ENCODE data around the gene PREB. TPM values are rescaled to one million over a fixed set of nuclear protein-coding genes. Genes with fewer than 3 reads are reported as not detected.
A peak's percentile ranks its signal among the peaks of the same experiment; 100 is the strongest.

Gene PREB
- total RNA-seq, 6 experiments from 2014 or later, result 27.1 to 102 (median 59.2) TPM

DNA sequence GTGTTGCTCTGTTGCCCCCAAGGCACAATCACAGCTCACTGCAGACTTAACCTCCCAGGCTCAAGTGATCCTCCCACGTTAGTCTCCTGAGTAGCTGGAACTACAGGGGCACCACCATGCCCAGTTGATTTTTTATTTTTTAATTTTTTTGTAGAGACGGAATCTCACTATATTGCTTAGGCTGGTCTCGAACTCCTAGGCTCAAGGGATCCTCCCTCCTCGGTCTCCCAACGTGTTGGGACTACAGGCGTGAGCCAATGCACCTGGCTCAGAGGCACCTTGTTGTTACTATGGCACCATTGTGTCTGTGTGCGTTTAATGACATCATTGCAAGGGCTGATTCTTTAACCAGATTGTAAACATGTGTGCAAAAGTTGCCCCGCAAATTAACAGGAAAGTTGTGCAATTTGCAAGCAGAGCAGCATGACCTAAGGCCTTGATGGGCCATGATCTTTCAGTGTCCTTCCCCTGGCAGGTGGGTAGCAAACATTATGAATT, 37.0 kb upstream of the PREB start:
- TF ChIP-seq, protein P1, sequence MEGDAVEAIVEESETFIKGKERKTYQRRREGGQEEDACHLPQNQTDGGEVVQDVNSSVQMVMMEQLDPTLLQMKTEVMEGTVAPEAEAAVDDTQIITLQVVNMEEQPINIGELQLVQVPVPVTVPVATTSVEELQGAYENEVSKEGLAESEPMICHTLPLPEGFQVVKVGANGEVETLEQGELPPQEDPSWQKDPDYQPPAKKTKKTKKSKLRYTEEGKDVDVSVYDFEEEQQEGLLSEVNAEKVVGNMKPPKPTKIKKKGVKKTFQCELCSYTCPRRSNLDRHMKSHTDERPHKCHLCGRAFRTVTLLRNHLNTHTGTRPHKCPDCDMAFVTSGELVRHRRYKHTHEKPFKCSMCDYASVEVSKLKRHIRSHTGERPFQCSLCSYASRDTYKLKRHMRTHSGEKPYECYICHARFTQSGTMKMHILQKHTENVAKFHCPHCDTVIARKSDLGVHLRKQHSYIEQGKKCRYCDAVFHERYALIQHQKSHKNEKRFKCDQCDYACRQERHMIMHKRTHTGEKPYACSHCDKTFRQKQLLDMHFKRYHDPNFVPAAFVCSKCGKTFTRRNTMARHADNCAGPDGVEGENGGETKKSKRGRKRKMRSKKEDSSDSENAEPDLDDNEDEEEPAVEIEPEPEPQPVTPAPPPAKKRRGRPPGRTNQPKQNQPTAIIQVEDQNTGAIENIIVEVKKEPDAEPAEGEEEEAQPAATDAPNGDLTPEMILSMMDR (IDR thresholded peaks at IDR 0.05), result no peak
- Histone ChIP-seq H3K27me3 (no peaks in the 10 kb centered on the region), H3K4me1 (peaks cover 0 to 19% (median 8%) of the 10 kb centered on the region in 4 donors), H3K9me3 (no peaks in the 10 kb centered on the region), H3K36me3 (no peaks in the 10 kb centered on the region), H3K4me3 (no peak overlapping the region), H3K27ac (peak overlapping the region; percentile 71 to 75 (median 74))
- WGBS (ENCODE audit: insufficient coverage, low coverage, low lambda C conversion rate, missing lambda C conversion rate), result 40% methylated on average over 8 of the region's 8 CpGs
- intact Hi-C loops (cut with DNase I), result no loop called here
- peak; percentile 83 to 85 (median 84) for ATAC-seq
- peak; percentile 52 to 80 (median 56) for DNase-seq

DNA sequence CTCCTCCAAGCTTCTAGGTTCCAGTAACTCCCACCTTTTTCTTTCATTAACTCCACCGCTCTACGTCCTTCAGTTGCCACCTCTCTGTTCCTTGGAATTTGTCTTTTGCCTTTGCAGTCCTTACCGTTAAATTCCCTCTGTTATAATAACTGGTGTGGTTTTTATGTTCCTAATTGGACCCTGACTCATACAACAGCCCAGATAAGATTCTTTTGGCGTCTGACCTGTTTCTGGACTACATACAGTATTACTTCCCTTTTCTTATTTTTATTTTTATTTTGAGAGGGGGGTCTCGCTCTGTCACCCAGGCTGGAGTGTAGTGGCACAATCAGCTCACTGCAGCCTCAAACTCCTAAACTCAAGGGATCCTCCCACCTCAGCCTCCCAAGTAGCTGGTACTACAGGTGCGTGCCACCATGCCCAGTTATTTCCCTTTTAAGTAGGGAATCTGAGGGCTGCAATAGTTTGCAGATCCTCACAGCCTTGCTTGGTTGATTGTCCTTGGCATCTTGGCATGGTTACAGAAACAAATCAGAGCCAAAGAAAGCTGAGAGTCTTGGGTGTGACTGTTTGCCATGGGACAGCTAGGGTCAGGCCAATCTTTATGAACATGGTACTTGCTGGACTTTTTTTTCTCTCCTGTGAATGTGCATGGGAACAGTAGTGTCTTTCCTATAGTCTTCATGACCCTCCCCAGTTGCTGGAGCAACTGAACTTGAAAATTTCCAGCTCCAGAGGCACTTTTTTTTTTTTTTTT, 36.3 kb upstream of the PREB start:
- ATAC-seq (peak in 2 of 4 donors; percentile 17 to 20), DNase-seq (no peak)
- WGBS (ENCODE audit: insufficient coverage, low coverage, low lambda C conversion rate, missing lambda C conversion rate), result 83% methylated on average over 6 of the region's 6 CpGs
- H3K4me1 ChIP-seq, result peaks cover 0 to 19% (median 8%) of the 10 kb centered on the region in 4 donors
- no peaks in the 10 kb centered on the region for H3K27me3 ChIP-seq
- TF ChIP-seq, protein P1 (IDR thresholded peaks at IDR 0.05), result no peak
- no peak for TF ChIP-seq POLR2A (IDR thresholded peaks at IDR 0.05)
- no peaks in the 10 kb centered on the region for H3K36me3 ChIP-seq
- no peak overlapping the region for H3K4me3 ChIP-seq
- H3K9me3 ChIP-seq, result no peaks in the 10 kb centered on the region
- H3K27ac ChIP-seq, result peak overlapping the region; percentile 71 to 75 (median 74)
- intact Hi-C loops (cut with DNase I), result no loop called here

DNA sequence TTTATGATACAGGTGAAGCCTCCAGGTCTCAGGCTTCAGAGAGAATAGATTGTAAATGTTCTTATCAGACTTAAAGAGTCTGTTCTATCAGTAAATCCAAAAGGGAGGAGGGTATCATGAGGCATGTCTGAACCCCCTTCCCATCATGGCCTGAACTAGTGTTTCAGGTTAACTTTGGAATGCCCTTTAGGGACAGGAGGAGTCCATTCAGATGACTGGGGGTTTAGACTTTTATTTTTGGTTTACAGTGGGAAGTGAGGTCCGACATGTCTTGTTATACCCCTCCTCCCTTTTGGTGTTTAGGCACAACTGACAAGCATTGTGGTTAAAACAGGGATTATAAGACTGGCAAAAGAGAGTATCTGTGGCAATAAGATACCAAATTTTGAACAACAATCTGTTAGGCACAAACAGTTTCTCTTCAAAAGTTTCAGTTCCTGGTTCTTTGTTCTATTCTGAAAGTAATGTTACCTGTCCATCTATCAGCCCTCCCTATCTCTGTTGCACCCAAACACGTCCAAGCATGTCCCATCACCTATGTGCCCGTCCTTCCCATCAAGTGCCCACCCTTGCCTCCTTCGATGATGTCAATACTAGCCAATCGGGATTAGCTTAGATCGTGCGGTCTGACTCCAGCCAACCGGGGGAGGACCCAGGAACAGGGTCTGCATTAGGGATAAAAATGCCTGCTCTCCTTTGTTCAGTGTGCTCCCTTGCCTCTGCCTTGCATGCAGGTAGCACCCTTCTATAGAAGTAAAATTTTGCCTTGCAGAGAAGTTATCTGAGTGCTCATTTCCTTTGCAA, 30.7 kb upstream of the PREB start:
- DNase-seq, result no peak
- H3K36me3 ChIP-seq, result no peaks in the 10 kb centered on the region
- intact Hi-C loops (cut with DNase I), result no loop called here
- no peaks in the 10 kb centered on the region for H3K9me3 ChIP-seq
- WGBS (ENCODE audit: insufficient coverage, low coverage, low lambda C conversion rate, missing lambda C conversion rate), result 86% methylated on average over 3 of the region's 8 CpGs
- H3K27me3 ChIP-seq, result no peaks in the 10 kb centered on the region
- no peak overlapping the region for H3K27ac ChIP-seq
- no peak overlapping the region for H3K4me3 ChIP-seq
- peaks cover 0 to under 1% (median 0%) of the 10 kb centered on the region in 4 donors for H3K4me1 ChIP-seq
- TF ChIP-seq, protein P1 (IDR thresholded peaks at IDR 0.05), result no peak
- no peak for ATAC-seq

DNA sequence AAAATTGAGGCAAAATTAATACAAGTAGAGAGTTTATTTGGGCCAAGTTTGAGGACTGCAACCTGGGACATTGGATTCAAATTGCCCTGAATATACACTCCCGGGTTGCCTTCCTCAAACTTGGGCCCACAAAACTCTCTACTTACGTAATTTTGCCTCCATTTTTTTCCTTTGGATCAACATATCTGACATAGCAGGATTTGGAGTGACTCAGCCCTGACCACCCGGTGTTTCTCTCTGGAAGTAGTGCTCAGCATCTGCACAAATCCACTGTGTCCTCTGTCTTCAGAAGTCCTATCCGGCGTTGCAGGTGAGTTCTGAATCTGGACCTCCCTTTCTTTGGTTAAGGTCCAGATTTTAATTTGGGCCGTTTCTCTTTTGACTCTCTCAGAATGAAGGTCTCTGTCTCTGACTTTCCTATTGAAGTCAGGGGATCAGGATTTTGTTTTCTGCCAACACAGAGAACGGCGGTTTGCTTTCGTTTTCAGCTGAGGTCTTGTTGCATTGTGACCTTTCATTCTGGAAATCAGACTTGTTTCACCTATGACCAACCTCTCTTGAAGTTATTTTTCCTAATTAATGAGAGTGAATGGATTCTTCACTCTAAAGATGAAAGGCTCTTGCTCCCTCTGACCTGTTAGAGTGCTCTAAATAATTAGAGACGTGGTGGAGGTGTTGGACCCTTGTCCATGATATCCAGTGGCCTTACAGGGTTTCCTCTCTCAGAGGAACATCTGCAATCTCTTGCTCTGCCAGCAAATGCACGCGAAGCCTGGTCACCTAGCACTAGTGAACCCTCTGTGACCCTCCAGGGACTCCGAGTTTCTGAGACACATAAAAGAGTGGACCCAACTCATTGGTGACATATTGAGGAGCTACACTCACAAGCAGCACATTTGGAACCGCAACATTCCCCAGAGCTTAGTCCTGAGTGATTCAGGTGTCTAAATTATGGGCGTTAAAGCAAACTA, 28.0 kb upstream of the PREB start:
- Histone ChIP-seq H3K36me3 (no peaks in the 10 kb centered on the region), H3K4me3 (peak overlapping the region; percentile 14 to 42 (median 29)), H3K27ac (peak overlapping the region; percentile 72 to 76 (median 73)), H3K27me3 (no peaks in the 10 kb centered on the region), H3K4me1 (no peaks in the 10 kb centered on the region), H3K9me3 (no peaks in the 10 kb centered on the region)
- intact Hi-C loops (cut with DNase I), result no loop called here
- DNase-seq (no peak), ATAC-seq (peak; percentile 75 to 83 (median 80))
- TF ChIP-seq POLR2A (IDR thresholded peaks at IDR 0.05), result no peak
- TF ChIP-seq, protein P1 (IDR thresholded peaks at IDR 0.05), result no peak
- 37% methylated on average over 15 of the region's 15 CpGs for WGBS (ENCODE audit: insufficient coverage, low coverage, low lambda C conversion rate, missing lambda C conversion rate)
